CD4-positive, alpha-beta T cell treated with Interleukin-6 at 100 ng/mL for 8 hours (primary cell): ENCODE data around the gene TIMP4.

Source experiments
- DNase-seq: peaks from one replicate; pipeline ENCODE4 v3.0.0-alpha.2; 2020; ENCODE audit warnings: mixed read lengths, low spot score

The TIMP4 gene

GRCh38 chr3:12158387-12159226 is at the start of gene TIMP4:
TSS of gene TIMP4 (minus strand) at chr3:12158912. CDS start at chr3:12158840, 72 bp downstream.
- DNase-seq = no peak

- DNase-seq = no peak
Observed at GRCh38 chr3:12205171-12205570, 46.5 kb upstream of the TIMP4 start.

GRCh38 chr3:12201813-12202212 is 43.1 kb upstream of the TIMP4 start:
- no peak for DNase-seq

GRCh38 chr3:12198301-12198700 is 39.6 kb upstream of the TIMP4 start:
- no peak for DNase-seq

- DNase-seq = no peak
Observed at GRCh38 chr3:12197475-12197874, 38.8 kb upstream of the TIMP4 start.

GRCh38 chr3:12196684-12197083 is 38.0 kb upstream of the TIMP4 start:
- no peak for DNase-seq

- no peak for DNase-seq
Observed at GRCh38 chr3:12195231-12195630, 36.5 kb upstream of the TIMP4 start.

- DNase-seq = no peak
Observed at GRCh38 chr3:12194669-12195161, 36.0 kb upstream of the TIMP4 start.

GRCh38 chr3:12194209-12194608 is 35.5 kb upstream of the TIMP4 start:
- no peak for DNase-seq

GRCh38 chr3:12193485-12194165 is 34.9 kb upstream of the TIMP4 start:
- no peak for DNase-seq

GRCh38 chr3:12192655-12193484 is 34.2 kb upstream of the TIMP4 start:
- DNase-seq = no peak

- DNase-seq = no peak
Observed at GRCh38 chr3:12192173-12192572, 33.5 kb upstream of the TIMP4 start.

- DNase-seq = no peak
Observed at GRCh38 chr3:12191559-12191958, 32.8 kb upstream of the TIMP4 start.

GRCh38 chr3:12190832-12191231 is 32.1 kb upstream of the TIMP4 start:
- DNase-seq = no peak

- no peak for DNase-seq
Observed at GRCh38 chr3:12190221-12190807, 31.6 kb upstream of the TIMP4 start.

- DNase-seq = no peak
Observed at GRCh38 chr3:12188681-12189287, 30.1 kb upstream of the TIMP4 start.

GRCh38 chr3:12188328-12188648 is 29.6 kb upstream of the TIMP4 start:
- no peak for DNase-seq

- DNase-seq = no peak
Observed at GRCh38 chr3:12187448-12188327, 29.0 kb upstream of the TIMP4 start.

- DNase-seq = no peak
Observed at GRCh38 chr3:12186515-12187286, 28.0 kb upstream of the TIMP4 start.

- no peak for DNase-seq
Observed at GRCh38 chr3:12186046-12186445, 27.3 kb upstream of the TIMP4 start.
